HG03575 (cell line): ENCODE results near the gene ATP6V0D1.
"Not testable (repeated sequence)": the region's sequence is repeated elsewhere in the genome, so short reads cannot be mapped to it uniquely, and the experiment has no call there.

Experiments used
- ATAC-seq: cut with Tn5 transposase; IDR thresholded peaks from one replicate; pipeline ENCODE4 v1.9.1; 2021; ENCODE audit not compliant: unreplicated experiment, insufficient number of reproducible peaks, low FRiP score; ENCODE audit errors: extremely low read depth

ATP6V0D1 gene

GRCh38 chr16:67506468-67506867 lies 25.5 kb upstream of the ATP6V0D1 start:
- ATAC-seq = no peak

GRCh38 chr16:67504031-67505021 lies 23.4 kb upstream of the ATP6V0D1 start:
- no peak for ATAC-seq

GRCh38 chr16:67499106-67499505 lies 18.1 kb upstream of the ATP6V0D1 start:
- ATAC-seq = no peak

- ATAC-seq = no peak
Observed at GRCh38 chr16:67490335-67491096, 9.6 kb upstream of the ATP6V0D1 start.

- ATAC-seq = no peak
Observed at GRCh38 chr16:67489401-67490083, 8.6 kb upstream of the ATP6V0D1 start.

- not testable (repeated sequence) for ATAC-seq
Observed at GRCh38 chr16:67487561-67487960, 6.6 kb upstream of the ATP6V0D1 start.

GRCh38 chr16:67486805-67487204 lies 5.8 kb upstream of the ATP6V0D1 start:
- no peak for ATAC-seq

GRCh38 chr16:67483731-67484525 lies 3.0 kb upstream of the ATP6V0D1 start:
- no peak for ATAC-seq

- no peak for ATAC-seq
Observed at GRCh38 chr16:67483150-67483549, 2.2 kb upstream of the ATP6V0D1 start, which contains the start of gene AGRP. TSS of gene AGRP (minus strand) at chr16:67483547. CDS start at chr16:67483398, 149 bp downstream.

GRCh38 chr16:67482233-67482924 lies 1.4 kb upstream of the ATP6V0D1 start:
- no peak for ATAC-seq

GRCh38 chr16:67481561-67482232 lies 740 bp upstream of the ATP6V0D1 start:
- no peak for ATAC-seq

GRCh38 chr16:67477960-67478554 lies 2.9 kb downstream of the ATP6V0D1 start:
- no peak for ATAC-seq

GRCh38 chr16:67474551-67475455 lies 6.2 kb downstream of the ATP6V0D1 start:
- no peak for ATAC-seq

- no peak for ATAC-seq
Observed at GRCh38 chr16:67471758-67472384, 9.1 kb downstream of the ATP6V0D1 start.

- ATAC-seq = no peak
Observed at GRCh38 chr16:67470359-67470758, 10.6 kb downstream of the ATP6V0D1 start.

- ATAC-seq = no peak
Observed at GRCh38 chr16:67468731-67469130, 12.2 kb downstream of the ATP6V0D1 start.
